Ovary (tissue), 3 donors: ENCODE data around the gene C8A.

ENCODE experiments used
- CTCF ChIP-seq, 3 donors: fragments of 450-650 bp in 2 of 3; fragments of 200-600 bp in 1 of 3; IDR thresholded peaks; one replicate each; pipeline versions ENCODE4 v1.5.1 to v1.8.0; 2016 to 2022; ENCODE audit warnings: antibody characterized with exemption in 3 of 3, mild to moderate bottlenecking in 1 of 3
- POLR2A ChIP-seq: fragments of 450-650 bp; IDR thresholded peaks from one replicate; pipeline ENCODE4 v1.6.1; 2017; ENCODE audit warnings: antibody characterized with exemption, mild to moderate bottlenecking, moderate library complexity
- donor health status: DM: no; HTN: no; CAD: no.

GRCh38 chr1:56939209-56939608, 84.6 kb downstream of the C8A start:
- TF ChIP-seq POLR2A (no peak), CTCF (IDR thresholded peaks at IDR 0.05) (no peak)
